ENCODE data around the gene RAD18. TPM values are rescaled to one million over a fixed set of nuclear protein-coding genes. Genes with fewer than 3 reads are reported as not detected.

The RAD18 gene
- total RNA-seq, 1 donor from 2014 or later = 35.4 TPM

DNA sequence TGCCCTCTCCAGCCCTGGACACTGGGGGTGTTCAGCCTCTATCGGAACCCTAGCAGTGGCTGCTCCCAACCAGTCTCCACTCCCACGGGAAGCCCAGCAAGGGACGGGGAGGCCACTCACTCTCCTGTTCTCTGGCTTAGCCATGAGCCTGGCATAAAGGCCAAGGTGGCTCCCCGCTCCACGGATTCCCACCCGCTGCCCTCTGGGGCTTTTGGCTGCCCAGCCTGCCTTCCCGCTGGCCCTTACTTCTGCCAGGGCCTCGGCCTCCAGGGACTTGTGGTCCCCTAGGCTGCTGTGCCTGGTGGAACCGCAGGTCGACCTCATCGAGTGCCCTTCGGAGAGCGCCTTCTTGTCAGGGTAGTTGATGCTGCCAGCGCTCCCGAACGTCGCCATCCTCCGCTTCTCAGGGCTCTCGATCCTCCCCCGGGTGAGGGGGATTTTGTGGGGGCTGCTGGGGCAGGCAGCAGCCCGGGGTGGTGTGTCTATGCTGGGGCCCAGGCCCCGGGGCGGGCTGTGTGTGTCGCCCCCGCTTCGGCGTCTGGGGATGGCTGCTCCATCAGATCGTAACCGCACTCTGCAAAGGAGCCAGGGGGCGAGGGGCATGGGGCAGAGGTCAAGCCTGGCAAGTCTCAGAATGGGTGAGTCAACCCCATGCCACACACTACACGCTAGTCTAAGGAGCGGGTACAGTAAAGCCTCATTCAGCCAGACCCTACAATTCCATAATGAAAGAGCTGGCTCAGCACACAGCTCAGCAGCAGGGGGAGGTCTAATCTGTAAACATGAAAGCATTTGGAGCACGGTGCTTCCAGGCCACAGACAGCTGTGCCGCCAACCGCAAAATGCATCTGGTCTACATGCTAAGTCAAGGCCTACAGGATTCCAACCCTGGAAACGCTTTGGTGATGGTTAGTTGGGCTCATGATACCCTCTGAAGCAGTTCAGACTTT lies 27.3 kb upstream of the RAD18 start:
- peak in 1 of 2 donors; percentile 62 for DNase-seq (ENCODE audit: extremely low spot score in 2 of 2)
- intact Hi-C loops (cut with DNase I) = loop anchor here (10.0 kb wide), 1 partner anchor 74 kb away; no protein-coding TSS in a partner anchor
- Histone ChIP-seq H3K27ac (no peak overlapping the region), H3K36me3 (no peaks in the 10 kb centered on the region), H3K27me3 (no peaks in the 10 kb centered on the region), H3K9me3 (no peaks in the 10 kb centered on the region), H3K4me3 (no peak overlapping the region), H3K4me1 (no peaks in the 10 kb centered on the region)
- TF ChIP-seq, protein P1, sequence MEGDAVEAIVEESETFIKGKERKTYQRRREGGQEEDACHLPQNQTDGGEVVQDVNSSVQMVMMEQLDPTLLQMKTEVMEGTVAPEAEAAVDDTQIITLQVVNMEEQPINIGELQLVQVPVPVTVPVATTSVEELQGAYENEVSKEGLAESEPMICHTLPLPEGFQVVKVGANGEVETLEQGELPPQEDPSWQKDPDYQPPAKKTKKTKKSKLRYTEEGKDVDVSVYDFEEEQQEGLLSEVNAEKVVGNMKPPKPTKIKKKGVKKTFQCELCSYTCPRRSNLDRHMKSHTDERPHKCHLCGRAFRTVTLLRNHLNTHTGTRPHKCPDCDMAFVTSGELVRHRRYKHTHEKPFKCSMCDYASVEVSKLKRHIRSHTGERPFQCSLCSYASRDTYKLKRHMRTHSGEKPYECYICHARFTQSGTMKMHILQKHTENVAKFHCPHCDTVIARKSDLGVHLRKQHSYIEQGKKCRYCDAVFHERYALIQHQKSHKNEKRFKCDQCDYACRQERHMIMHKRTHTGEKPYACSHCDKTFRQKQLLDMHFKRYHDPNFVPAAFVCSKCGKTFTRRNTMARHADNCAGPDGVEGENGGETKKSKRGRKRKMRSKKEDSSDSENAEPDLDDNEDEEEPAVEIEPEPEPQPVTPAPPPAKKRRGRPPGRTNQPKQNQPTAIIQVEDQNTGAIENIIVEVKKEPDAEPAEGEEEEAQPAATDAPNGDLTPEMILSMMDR (IDR thresholded peaks at IDR 0.05) = no peak
- TF ChIP-seq POLR2AphosphoS5 (IDR thresholded peaks at IDR 0.05; ENCODE audit: insufficient read depth in 1 of 2, low read depth in 1 of 2) (no peak), POLR2A (IDR thresholded peaks at IDR 0.05) (no peak)

- H3K27me3 ChIP-seq = no peaks in the 10 kb centered on the region
These were observed 25.7 kb upstream of the RAD18 start for GRCh38 chr3:8988791-8989558.

DNA sequence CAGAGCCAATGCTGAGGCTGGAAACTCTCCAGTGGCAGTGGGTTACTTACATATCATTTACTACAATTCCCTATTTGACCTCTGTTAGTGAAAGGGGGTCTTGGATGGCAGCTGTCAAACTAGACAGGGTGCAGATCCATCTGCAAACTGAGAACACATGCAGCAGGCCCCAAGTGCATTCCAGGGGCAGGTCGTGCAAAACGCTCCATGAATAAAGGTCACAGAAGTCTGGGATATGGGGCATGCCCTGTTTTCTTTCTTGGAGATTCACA lies 25.0 kb upstream of the RAD18 start:
- Histone ChIP-seq H3K27me3 (no peaks in the 10 kb centered on the region), H3K27ac (no peak overlapping the region), H3K4me1 (no peaks in the 10 kb centered on the region), H3K4me3 (no peak overlapping the region), H3K36me3 (no peaks in the 10 kb centered on the region), H3K9me3 (no peaks in the 10 kb centered on the region)
- peak in 1 of 2 donors; percentile 47 for DNase-seq (ENCODE audit: extremely low spot score in 2 of 2)
- TF ChIP-seq POLR2A (IDR thresholded peaks at IDR 0.05) (no peak), POLR2AphosphoS5 (IDR thresholded peaks at IDR 0.05; ENCODE audit: insufficient read depth in 1 of 2, low read depth in 1 of 2) (no peak)
- TF ChIP-seq, protein P1 (IDR thresholded peaks at IDR 0.05) = no peak
- intact Hi-C loops (cut with DNase I) = loop anchor here (5.0 kb wide), 1 partner anchor 314 kb away; no protein-coding TSS in a partner anchor

More at GRCh38 chr3:8988791-8989558, 25.7 kb upstream of the RAD18 start:
- no peaks in the 10 kb centered on the region for H3K9me3 ChIP-seq
- H3K27ac ChIP-seq = no peak overlapping the region
- intact Hi-C loops (cut with DNase I) = loop anchor here (5.0 kb wide), 1 partner anchor 313 kb away; no protein-coding TSS in a partner anchor
- DNase-seq (ENCODE audit: extremely low spot score in 2 of 2) = peak in 1 of 2 donors; percentile 67
- H3K4me1 ChIP-seq = no peaks in the 10 kb centered on the region
- no peak overlapping the region for H3K4me3 ChIP-seq
- H3K36me3 ChIP-seq = no peaks in the 10 kb centered on the region
- TF ChIP-seq POLR2AphosphoS5 (IDR thresholded peaks at IDR 0.05; ENCODE audit: insufficient read depth in 1 of 2, low read depth in 1 of 2) (no peak), POLR2A (IDR thresholded peaks at IDR 0.05) (no peak)
- TF ChIP-seq, protein P1 (IDR thresholded peaks at IDR 0.05) = no peak

GRCh38 chr3:8987645-8988383 lies 24.5 kb upstream of the RAD18 start:
- Histone ChIP-seq H3K27me3 (no peaks in the 10 kb centered on the region), H3K36me3 (no peaks in the 10 kb centered on the region), H3K4me1 (no peaks in the 10 kb centered on the region), H3K27ac (no peak overlapping the region), H3K4me3 (no peak overlapping the region), H3K9me3 (no peaks in the 10 kb centered on the region)
- TF ChIP-seq, protein P1 (IDR thresholded peaks at IDR 0.05) = peak; percentile 20 to 57 (median 52)
- no peak for TF ChIP-seq POLR2AphosphoS5 (IDR thresholded peaks at IDR 0.05; ENCODE audit: insufficient read depth in 1 of 2, low read depth in 1 of 2)
- intact Hi-C loops (cut with DNase I) = loop anchor here (5.0 kb wide), 1 partner anchor 314 kb away; no protein-coding TSS in a partner anchor
- peak in 1 of 2 donors; percentile 64 for DNase-seq (ENCODE audit: extremely low spot score in 2 of 2)

Data from vagina (tissue), 2 donors.